Stimulated activated CD8-positive, alpha-beta memory T cell treated with anti-CD3 and anti-CD28 coated beads, Interleukin-15, amount 100 ng/mL, for 48 hours (primary cell): ENCODE measurements around the gene FKBP2.

ENCODE experiments used
- DNase-seq, 2 donors: peaks; one replicate each; pipeline ENCODE4 v3.0.0-alpha.2; 2020; ENCODE audit warnings: low read depth in 2 of 2

Gene FKBP2

GRCh38 chr11:64263947-64264317 is 23.0 kb downstream of the FKBP2 start:
- no peak for DNase-seq

GRCh38 chr11:64264371-64264852 is 23.5 kb downstream of the FKBP2 start:
- no peak for DNase-seq

GRCh38 chr11:64265176-64266160 is 24.6 kb downstream of the FKBP2 start:
- DNase-seq: no peak

GRCh38 chr11:64266339-64266738 is 25.4 kb downstream of the FKBP2 start:
- no peak for DNase-seq

GRCh38 chr11:64267207-64267945 is 26.5 kb downstream of the FKBP2 start:
- DNase-seq: no peak

GRCh38 chr11:64268025-64268892 is 27.4 kb downstream of the FKBP2 start:
- DNase-seq: no peak

- peak in 1 of 2 donors; percentile 57 for DNase-seq
Measured at GRCh38 chr11:64268893-64269539, 28.1 kb downstream of the FKBP2 start.

GRCh38 chr11:64269540-64270220 is 28.8 kb downstream of the FKBP2 start:
- peak; percentile 96 to 98 for DNase-seq

GRCh38 chr11:64275031-64275800 is 34.3 kb downstream of the FKBP2 start:
- DNase-seq: no peak

GRCh38 chr11:64275841-64276240 is 34.9 kb downstream of the FKBP2 start:
- no peak for DNase-seq

- no peak for DNase-seq
Measured at GRCh38 chr11:64276653-64277431, 35.9 kb downstream of the FKBP2 start.

GRCh38 chr11:64278576-64279190 is 37.8 kb downstream of the FKBP2 start:
- DNase-seq: no peak

GRCh38 chr11:64281957-64282770 is 41.3 kb downstream of the FKBP2 start:
- DNase-seq: no peak

- DNase-seq: no peak
Measured at GRCh38 chr11:64283092-64283491, 42.2 kb downstream of the FKBP2 start.

GRCh38 chr11:64284048-64284961 is 43.4 kb downstream of the FKBP2 start, which contains the start of gene BAD:
BAD (minus strand) TSS chr11:64284665; CDS start chr11:64284368, 297 bp downstream.
- peak; percentile 88 to 90 for DNase-seq
